Measurements from ENCODE around the gene SRBD1.

Gene SRBD1

DNA sequence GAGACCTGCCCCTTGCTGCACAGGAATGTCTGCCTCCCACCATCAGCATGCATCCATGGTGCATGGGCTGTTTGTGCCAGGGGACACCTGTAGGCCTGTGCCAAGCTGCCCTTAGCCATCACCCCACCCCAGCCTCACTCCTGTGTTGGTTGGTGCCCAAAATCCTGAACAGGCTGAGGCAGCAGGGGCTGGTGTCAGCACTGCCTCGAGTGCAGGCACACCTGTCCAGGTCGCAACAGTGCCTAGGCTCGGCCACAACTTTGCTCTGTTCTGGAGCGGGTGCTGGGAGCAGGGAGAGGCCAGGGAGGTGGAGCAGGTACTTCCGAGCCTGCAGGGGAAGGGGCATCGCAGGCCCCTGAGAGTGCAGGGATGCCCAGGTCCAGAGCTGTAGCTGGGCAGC is 69.1 kb downstream of the SRBD1 start:
- DNase-seq: no peak

DNA sequence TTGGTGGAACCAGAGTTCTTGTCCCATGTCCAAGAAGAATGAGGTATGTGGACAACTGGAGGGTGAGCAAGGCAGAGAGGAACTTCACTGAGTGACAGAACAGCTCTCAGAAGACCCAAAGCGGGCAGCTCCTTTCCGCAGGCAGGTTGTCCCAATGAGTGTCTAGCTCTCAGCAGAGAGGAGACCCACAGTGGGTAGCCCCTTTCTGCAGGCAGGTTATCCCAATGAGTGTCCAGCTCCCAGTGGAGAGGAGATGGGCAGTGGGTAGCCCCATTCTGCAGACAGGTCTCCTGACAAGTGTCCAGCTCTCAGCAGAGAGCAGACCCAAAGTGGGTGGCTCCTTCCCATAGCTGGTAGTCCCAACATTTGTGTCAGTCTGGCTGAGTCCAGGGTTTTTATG is 69.6 kb downstream of the SRBD1 start:
- DNase-seq: no peak

DNA sequence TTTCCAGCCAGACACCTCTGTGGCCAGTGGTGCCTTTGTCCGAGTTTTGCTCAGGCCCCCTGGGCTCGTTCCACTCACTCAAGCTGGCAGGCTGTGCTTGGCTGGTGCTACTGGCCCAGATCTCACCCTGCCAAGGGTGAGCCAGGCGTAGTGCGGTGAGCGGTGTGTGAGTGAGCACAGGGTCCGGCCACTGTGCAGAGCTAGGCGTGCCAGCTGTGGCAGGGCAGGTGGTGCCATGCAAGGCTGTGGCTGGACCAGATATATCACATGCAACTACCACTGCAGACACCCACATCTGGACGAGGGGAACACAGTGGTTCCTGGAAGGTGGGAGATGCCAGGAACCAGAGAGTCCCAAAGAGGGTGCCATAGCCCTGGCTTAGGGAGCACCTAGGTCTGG is 70.1 kb downstream of the SRBD1 start:
- DNase-seq: no peak

GRCh38 chr2:45533771-45534170 is 77.3 kb downstream of the SRBD1 start:
- no peak for DNase-seq

GRCh38 chr2:45532181-45532580 is 78.9 kb downstream of the SRBD1 start:
- DNase-seq: no peak

GRCh38 chr2:45524016-45524415 is 87.1 kb downstream of the SRBD1 start:
- DNase-seq: no peak

DNA sequence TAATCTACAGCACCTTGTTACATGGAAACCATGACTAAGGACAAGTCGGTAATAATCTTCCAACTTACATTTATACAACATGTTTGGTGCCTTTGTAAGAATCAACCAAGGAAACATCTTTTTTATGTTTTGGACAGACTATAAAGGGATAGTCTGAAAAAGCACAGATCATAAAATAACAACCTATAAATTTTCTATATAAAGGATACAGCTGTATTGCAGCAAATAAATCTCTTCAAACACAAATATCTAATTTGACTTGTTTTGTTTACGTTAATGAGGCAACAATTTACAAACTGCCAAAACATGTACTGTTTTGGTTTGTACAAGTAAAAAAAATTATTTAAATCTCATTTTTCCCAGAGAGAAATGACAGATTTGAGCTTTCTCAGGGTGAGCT is 92.5 kb downstream of the SRBD1 start:
- no peak for DNase-seq

- no peak for DNase-seq
Measured at GRCh38 chr2:45510701-45511420, 100.2 kb downstream of the SRBD1 start.

GRCh38 chr2:45506756-45507155 is 104.3 kb downstream of the SRBD1 start:
- DNase-seq: no peak

GRCh38 chr2:45505138-45505537 is 105.9 kb downstream of the SRBD1 start:
- DNase-seq: no peak

- DNase-seq: no peak
Measured at GRCh38 chr2:45498661-45499550, 112.2 kb downstream of the SRBD1 start.

DNA sequence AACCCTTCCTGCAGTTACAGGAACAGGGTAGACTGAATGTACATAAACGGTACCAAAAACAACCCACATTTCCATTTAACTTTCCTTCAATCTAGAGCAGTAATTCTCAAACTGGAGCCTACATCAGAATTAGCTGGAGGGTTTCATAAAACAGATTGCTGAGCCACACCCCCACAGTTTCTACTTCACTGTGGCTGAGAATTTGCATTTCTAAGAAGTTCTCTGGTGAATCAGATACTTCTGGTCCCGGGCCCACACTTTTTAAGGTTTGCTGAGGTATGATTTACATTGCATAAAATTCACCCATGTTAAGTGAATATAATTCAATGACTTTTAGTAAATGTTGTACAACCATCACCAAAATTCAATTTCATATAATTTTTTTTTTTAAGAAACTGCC is 113.7 kb downstream of the SRBD1 start:
- DNase-seq: no peak

- no peak for DNase-seq
Measured at GRCh38 chr2:45496869-45497268, 114.2 kb downstream of the SRBD1 start.

- no peak for DNase-seq
Measured at GRCh38 chr2:45494978-45495293, 116.1 kb downstream of the SRBD1 start.

GRCh38 chr2:45494275-45494977 is 116.6 kb downstream of the SRBD1 start:
- peak in 2 of 14 donors; percentile 3 to 14 for DNase-seq

- DNase-seq: no peak
Measured at GRCh38 chr2:45484965-45485364, 126.1 kb downstream of the SRBD1 start.

GRCh38 chr2:45483997-45484396 is 127.1 kb downstream of the SRBD1 start:
- no peak for DNase-seq

- DNase-seq: no peak
Measured at GRCh38 chr2:45477546-45477945, 133.5 kb downstream of the SRBD1 start.

DNA sequence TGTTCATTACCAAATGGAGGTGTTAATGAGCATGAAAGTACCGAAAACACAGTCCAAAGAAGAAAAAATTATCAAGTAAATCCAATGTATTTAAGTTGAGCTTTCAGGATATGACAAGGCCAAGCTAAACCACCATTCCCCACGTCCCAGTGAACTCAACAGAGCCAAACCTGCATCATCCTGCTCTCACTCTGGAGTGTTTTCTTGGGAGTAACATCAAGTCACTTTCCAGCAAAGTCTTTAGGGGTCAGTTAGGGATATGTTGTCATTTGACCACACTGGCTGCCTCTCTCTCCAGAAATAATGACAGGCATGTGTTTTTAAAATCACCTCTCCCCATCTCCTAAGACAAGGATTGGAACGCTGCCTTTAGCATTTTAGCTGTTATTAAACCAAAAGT is 140.5 kb downstream of the SRBD1 start:
- no peak for DNase-seq

DNA sequence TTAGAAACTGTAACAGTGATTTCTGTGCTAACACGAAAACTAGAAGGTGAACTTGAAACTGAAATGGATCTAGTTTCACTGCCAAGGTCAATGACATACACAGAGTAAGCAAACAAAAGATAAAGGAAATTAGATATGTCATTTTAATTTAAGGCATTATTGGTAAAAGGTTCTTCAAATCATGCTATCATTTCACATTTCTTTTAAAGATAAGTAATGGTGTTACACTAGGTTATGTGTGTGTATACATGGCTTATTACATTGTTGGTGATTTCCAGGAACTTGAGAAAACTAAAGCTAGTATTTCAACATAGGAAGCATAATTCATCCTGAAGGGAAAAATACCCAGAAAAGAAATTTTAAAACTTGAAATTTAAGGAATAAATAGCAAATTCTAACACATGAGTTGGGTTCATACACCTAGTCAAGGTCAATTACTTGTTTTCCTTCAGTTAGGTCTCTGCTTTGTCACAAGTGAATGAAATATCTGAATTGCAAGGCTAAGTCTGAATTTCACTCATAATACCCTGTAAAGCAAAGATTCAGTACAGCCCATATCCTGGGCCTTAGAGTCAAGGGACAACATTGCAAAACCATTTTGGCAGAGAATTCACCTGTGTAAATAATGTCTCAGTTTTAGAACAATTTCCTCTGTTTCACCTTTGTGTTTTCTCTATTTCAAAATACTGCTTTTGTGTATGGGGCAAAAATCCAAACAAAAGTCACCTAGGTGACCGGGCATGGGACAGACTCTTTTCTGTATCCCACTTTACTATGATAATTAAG is 141.6 kb downstream of the SRBD1 start:
- DNase-seq: no peak

DNA sequence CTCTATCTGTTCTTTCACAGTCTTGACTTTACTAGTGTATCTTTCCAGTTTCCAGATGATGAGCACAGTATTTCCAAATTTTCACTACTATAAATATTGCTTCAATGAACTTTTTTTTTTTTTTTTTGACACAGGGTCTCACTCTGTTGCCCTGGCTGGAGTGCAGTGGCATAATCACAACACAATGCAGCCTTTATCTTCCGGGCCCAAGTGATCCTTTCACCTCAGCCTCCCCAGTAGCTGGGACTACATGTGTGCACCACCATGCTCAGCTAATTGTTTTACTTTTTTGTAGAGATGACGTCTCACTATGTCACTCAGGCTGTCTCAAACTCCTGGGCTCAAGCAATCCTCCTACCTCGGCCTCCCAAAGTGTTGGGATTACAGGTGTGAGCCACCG is 142.8 kb downstream of the SRBD1 start:
- DNase-seq: no peak

DNA sequence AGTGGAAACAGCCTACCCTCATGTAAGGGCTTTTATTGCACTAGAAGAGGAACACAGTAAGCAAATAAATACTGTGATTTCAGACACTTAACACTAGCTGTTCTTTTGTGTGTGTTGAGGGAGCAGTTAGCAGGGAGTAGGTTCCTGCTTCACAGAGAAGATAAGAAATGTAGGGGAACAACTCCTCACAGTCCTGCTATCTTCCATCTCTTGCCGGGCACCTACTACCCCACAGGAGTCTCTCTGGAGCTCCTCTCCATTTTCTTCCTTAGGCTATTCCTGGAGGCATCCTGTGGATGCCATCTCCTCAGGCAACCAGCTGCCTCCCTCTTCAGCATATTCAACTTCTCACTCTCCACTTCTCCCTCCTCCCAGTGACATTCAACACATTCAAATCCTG is 145.0 kb downstream of the SRBD1 start:
- no peak for DNase-seq

GRCh38 chr2:45460825-45461224 is 150.2 kb downstream of the SRBD1 start:
- DNase-seq: no peak

All from C1 segment of cervical spinal cord (tissue), 14 donors.